Lung (tissue), 12 donors: Measurements from ENCODE around the gene CRMP1. TPM values are rescaled to one million over a fixed set of nuclear protein-coding genes. Genes with fewer than 3 reads are reported as not detected.

Source experiments
- ATAC-seq: fragments of 200-7000 bp; cut with Tn5 transposase; one replicate; pipeline ENCODE4 v1.9.1; 2020; ENCODE audit warnings: moderate number of reproducible peaks; ENCODE audit not compliant: insufficient read depth, low FRiP score
- DNase-seq, 3 donors: peaks; one replicate each; pipeline ENCODE4 v3.0.0-alpha.2; 2013 to 2017
- H3K27ac ChIP-seq, 2 donors: one replicate each; pipeline ENCODE4 v1.5.1; 2013; ENCODE audit warnings: mild to moderate bottlenecking in 2 of 2, moderate library complexity in 2 of 2, control low read depth in 1 of 2, inconsistent platforms in 1 of 2, low read depth in 1 of 2, low read length in 1 of 2
- H3K27me3 ChIP-seq, 3 donors: one replicate each; pipeline ENCODE4 v1.5.1; 2013; ENCODE audit warnings: low read length in 2 of 3; ENCODE audit not compliant: control insufficient read depth in 3 of 3, insufficient read depth in 3 of 3
- H3K36me3 ChIP-seq, 4 donors: one replicate each; pipeline ENCODE4 v1.5.1; 2013; ENCODE audit warnings: low read length in 4 of 4, mild to moderate bottlenecking in 1 of 4, moderate library complexity in 1 of 4; ENCODE audit not compliant: control insufficient read depth in 4 of 4, insufficient read depth in 4 of 4
- H3K4me1 ChIP-seq, 5 donors: one replicate each; pipeline ENCODE4 v1.5.1; 2013; ENCODE audit warnings: low read length in 5 of 5, mild to moderate bottlenecking in 2 of 5, moderate library complexity in 1 of 5; ENCODE audit not compliant: control insufficient read depth in 5 of 5, insufficient read depth in 5 of 5
- H3K4me3 ChIP-seq: one replicate; pipeline ENCODE4 v1.5.1; 2013; ENCODE audit warnings: mild to moderate bottlenecking, control low read depth, moderate library complexity
- H3K9ac ChIP-seq, 2 donors: one replicate each; pipeline ENCODE4 v1.5.1; 2013; ENCODE audit warnings: low read length in 2 of 2, control low read depth in 1 of 2; ENCODE audit not compliant: insufficient read depth in 1 of 2
- H3K9me3 ChIP-seq, 4 donors: one replicate each; pipeline ENCODE4 v1.5.1; 2013; ENCODE audit warnings: low read length in 3 of 4, mild to moderate bottlenecking in 1 of 4, moderate library complexity in 1 of 4; ENCODE audit not compliant: control insufficient read depth in 4 of 4, insufficient read depth in 3 of 4
- CTCF ChIP-seq: IDR thresholded peaks from 2 replicates; pipeline ENCODE4 v1.5.1; 2012; ENCODE audit warnings: mild to moderate bottlenecking; ENCODE audit errors: control extremely low read depth, extremely low read depth
- WGBS, 2 donors: extraction: QIAGEN DNeasy Blood & Tissue Kit; methylation state at CpG; one replicate each; pipeline ENCODE4 v1.1.7; 2013; 5-methylcytosine and 5-hydroxymethylcytosine counted together
- polyA plus RNA-seq, 2 donors: library from polyadenylated mRNA; stranded (reverse); fragments of 200-250 nt; gene quantifications; one replicate each; pipeline ENCODE4 v1.2.1, GENCODE V29; 2013
- total RNA-seq, 2 donors: library from RNA; depleted of rRNA in 1 of 2; stranded (reverse); fragments of >200 nt in 1 of 2; gene quantifications; one replicate each; pipeline ENCODE4 v1.2.1, GENCODE V29; 2014 to 2021
- donor health status: control.
- donor health status: control.
- donor health status: Bipolar disorder and iron deficiency.
- donor health status: healthy.
- donor health status: DM: yes; HTN: yes; CAD: no.

CRMP1 gene
- total and polyA plus RNA-seq, 4 donors, result 2.1 to 24.4 (median 4.6) TPM

- DNase-seq (no peak), ATAC-seq (no peak)
- 97 to 98% methylated on average over 6 of the region's 6 CpGs for WGBS, 2 donors
- Histone ChIP-seq H3K27ac (no peak overlapping the region), H3K4me1 (no peaks in the 10 kb centered on the region), H3K4me3 (no peak overlapping the region), H3K36me3 (peaks cover 0 to 48% (median 18%) of the 10 kb centered on the region in 4 donors), H3K9ac (no peak overlapping the region), H3K9me3 (peaks cover 0 to 3% (median 0%) of the 10 kb centered on the region in 4 donors), H3K27me3 (no peaks in the 10 kb centered on the region)
- TF ChIP-seq CTCF, result no peak
Observed at GRCh38 chr4:5797866-5798265, 95.0 kb downstream of the CRMP1 start.

GRCh38 chr4:5796976-5797375 is 95.9 kb downstream of the CRMP1 start:
- ATAC-seq (no peak), DNase-seq (no peak)
- Histone ChIP-seq H3K9me3 (peaks cover 0 to 3% (median 0%) of the 10 kb centered on the region in 4 donors), H3K4me3 (no peak overlapping the region), H3K36me3 (peaks cover 0 to 40% (median 17%) of the 10 kb centered on the region in 4 donors), H3K4me1 (no peaks in the 10 kb centered on the region), H3K27me3 (no peaks in the 10 kb centered on the region), H3K9ac (no peak overlapping the region), H3K27ac (no peak overlapping the region)
- WGBS, 2 donors, result 88 to 95% methylated on average over 18 of the region's 18 CpGs
- TF ChIP-seq CTCF, result no peak

- H3K4me1 ChIP-seq, result no peaks in the 10 kb centered on the region
- H3K9ac ChIP-seq, result no peak overlapping the region
- DNase-seq (no peak), ATAC-seq (no peak)
- no peak overlapping the region for H3K4me3 ChIP-seq
- 88 to 89% methylated on average over 5 of the region's 5 CpGs for WGBS, 2 donors
- no peaks in the 10 kb centered on the region for H3K27me3 ChIP-seq
- no peak for TF ChIP-seq CTCF
- H3K27ac ChIP-seq, result no peak overlapping the region
- peaks cover 0 to 3% (median 0%) of the 10 kb centered on the region in 4 donors for H3K9me3 ChIP-seq
- H3K36me3 ChIP-seq, result peaks cover 0 to 37% (median 17%) of the 10 kb centered on the region in 4 donors
Observed at GRCh38 chr4:5795580-5795979, 97.3 kb downstream of the CRMP1 start.

- Histone ChIP-seq H3K27me3 (no peaks in the 10 kb centered on the region), H3K4me1 (no peaks in the 10 kb centered on the region), H3K9me3 (peaks cover 0 to 3% (median 0%) of the 10 kb centered on the region in 4 donors), H3K4me3 (no peak overlapping the region), H3K27ac (no peak overlapping the region), H3K36me3 (peaks cover 0 to 33% (median 18%) of the 10 kb centered on the region in 4 donors), H3K9ac (no peak overlapping the region)
- TF ChIP-seq CTCF, result no peak
- ATAC-seq, result no peak
- DNase-seq, result no peak
- WGBS, 2 donors, result 92 to 97% methylated on average over 13 of the region's 13 CpGs
Observed at GRCh38 chr4:5793514-5793913, 99.4 kb downstream of the CRMP1 start.
